PFSK-1 (cell line): ENCODE results near the gene C3orf70.

ENCODE experiments used
- POLR2AphosphoS5 ChIP-seq: IDR thresholded peaks from 2 replicates; pipeline ENCODE4 v1.6.1; 2012; ENCODE audit warnings: low read depth, mild to moderate bottlenecking, control low read depth, low read length, moderate library complexity
- REST ChIP-seq, 2 experiments: IDR thresholded peaks; 2 replicates each; pipeline versions ENCODE4 v1.6.1 to v1.8.0; 2011 to 2012; ENCODE audit warnings: low read depth in 2 of 2, low read length in 2 of 2, control low read depth in 1 of 2, inconsistent platforms in 1 of 2, mild to moderate bottlenecking in 1 of 2, moderate library complexity in 1 of 2; ENCODE audit not compliant: insufficient read depth in 1 of 2
- SIN3A ChIP-seq: IDR thresholded peaks from 2 replicates; pipeline ENCODE4 v1.6.1; 2012; ENCODE audit warnings: mild to moderate bottlenecking, low read length, moderate library complexity, borderline replicate concordance; ENCODE audit not compliant: insufficient read depth
- TAF1 ChIP-seq: IDR thresholded peaks from 2 replicates; pipeline ENCODE4 v1.6.1; 2012; ENCODE audit warnings: low read length, control low read depth, borderline replicate concordance; ENCODE audit not compliant: insufficient read depth

GRCh38 chr3:185030399-185030798 lies 122.5 kb downstream of the C3orf70 start:
- TF ChIP-seq POLR2AphosphoS5 = no peak
- no peak for TF ChIP-seq SIN3A
- no peak for TF ChIP-seq REST (IDR thresholded peaks at IDR 0.05; ENCODE audit: insufficient read depth in 1 of 2, low read depth in 2 of 2, low read length in 2 of 2)
- TF ChIP-seq TAF1 = no peak
